ENCODE results near the gene WNT16. TPM values are rescaled to one million over a fixed set of nuclear protein-coding genes. Genes with fewer than 3 reads are reported as not detected.

WNT16 gene
- total and polyA plus RNA-seq, 2 experiments from 2014 or later: 0.45 to 0.73 TPM

- TF ChIP-seq REST (IDR thresholded peaks at IDR 0.05; ENCODE audit: unreplicated experiment): no peak
These were observed 2.2 kb downstream of the WNT16 start (continued) for GRCh38 chr7:121331048-121331447.

GRCh38 chr7:121331574-121331973 lies 2.8 kb downstream of the WNT16 start:
- Mint-ChIP-seq H3K4me1 (peaks cover 9% of the 10 kb centered on the region), H3K36me3 (ENCODE audit: low read depth) (no peaks in the 10 kb centered on the region), H3K9me3 (no peaks in the 10 kb centered on the region; the same call in 2 of the 3 replicates), H3K27ac (no peak overlapping the region), H3K4me3 (no peak overlapping the region), H3K27me3 (ENCODE audit: insufficient read depth, low read depth, poor library complexity) (peaks cover 29% of the 10 kb centered on the region)
- Histone ChIP-seq H2AFZ (no peak overlapping the region), H3F3A (replicated peaks; ENCODE audit: low read depth) (no peaks in the 10 kb centered on the region), H3K79me2 (replicated peaks; ENCODE audit: insufficient read depth) (no peaks in the 10 kb centered on the region), H4K20me1 (replicated peaks; ENCODE audit: insufficient read depth) (no peaks in the 10 kb centered on the region), H3K36me3 (ENCODE audit: insufficient read depth) (no peaks in the 10 kb centered on the region), H3K27me3 (ENCODE audit: insufficient read depth) (peaks cover 52% of the 10 kb centered on the region), H3K9me2 (ENCODE audit: insufficient read depth) (no peaks in the 10 kb centered on the region), H3K27ac (ENCODE audit: low read depth) (no peak overlapping the region), H3K4me2 (no peak overlapping the region), H3K4me3 (no peak overlapping the region), H3K4me1 (ENCODE audit: insufficient read depth) (peaks cover 14% of the 10 kb centered on the region; the same call in 1 of the 2 replicates)
- no peak for TF ChIP-seq CREB1 (CRISPR knock-in tag; IDR thresholded peaks at IDR 0.05; ENCODE audit: low read depth)
- no peak for ATAC-seq
- DNase-seq (ENCODE audit: low spot score): no peak

- Histone ChIP-seq H3F3A (replicated peaks; ENCODE audit: low read depth) (no peaks in the 10 kb centered on the region), H3K79me2 (replicated peaks; ENCODE audit: insufficient read depth) (no peaks in the 10 kb centered on the region), H3K9me2 (ENCODE audit: insufficient read depth) (no peaks in the 10 kb centered on the region), H2AFZ (no peak overlapping the region), H3K4me3 (no peak overlapping the region), H3K27ac (ENCODE audit: low read depth) (no peak overlapping the region), H3K27me3 (ENCODE audit: insufficient read depth) (peaks cover 34% of the 10 kb centered on the region), H3K4me2 (no peak overlapping the region), H3K4me1 (ENCODE audit: insufficient read depth) (peaks cover 14% of the 10 kb centered on the region; the same call in 1 of the 2 replicates), H4K20me1 (replicated peaks; ENCODE audit: insufficient read depth) (no peaks in the 10 kb centered on the region), H3K36me3 (ENCODE audit: insufficient read depth) (no peaks in the 10 kb centered on the region)
- Mint-ChIP-seq H3K9me3 (no peaks in the 10 kb centered on the region), H3K36me3 (ENCODE audit: low read depth) (no peaks in the 10 kb centered on the region), H3K4me1 (peaks cover 9% of the 10 kb centered on the region; the same call in 2 of the 3 replicates), H3K27ac (no peak overlapping the region), H3K4me3 (no peak overlapping the region), H3K27me3 (ENCODE audit: insufficient read depth, low read depth, poor library complexity) (peaks cover 18% of the 10 kb centered on the region)
- ATAC-seq (no peak), DNase-seq (ENCODE audit: low spot score) (no peak)
- no peak for TF ChIP-seq STAT1 (IDR thresholded peaks at IDR 0.05; ENCODE audit: unreplicated experiment)
- no peak for TF ChIP-seq EZH2phosphoT487 (IDR thresholded peaks at IDR 0.05; ENCODE audit: unreplicated experiment)
- TF ChIP-seq REST (IDR thresholded peaks at IDR 0.05; ENCODE audit: unreplicated experiment): no peak
- no peak for TF ChIP-seq EZH2 (IDR thresholded peaks at IDR 0.05; ENCODE audit: low read depth, unreplicated experiment)
- TF ChIP-seq CREB1 (CRISPR knock-in tag; IDR thresholded peaks at IDR 0.05; ENCODE audit: low read depth): no peak
- no peak for TF ChIP-seq ZNF462 (CRISPR knock-in tag; IDR thresholded peaks at IDR 0.05)
These were observed 5.6 kb downstream of the WNT16 start for GRCh38 chr7:121334376-121334775.
